NB4 (cell line): Measurements from ENCODE around the gene ASCC2.
"Not testable (repeated sequence)": the region's sequence is repeated elsewhere in the genome, so short reads cannot be mapped to it uniquely, and the experiment has no call there.

Source experiments
- DNase-seq: peaks from one replicate; pipeline ENCODE4 v3.0.0; 2010; ENCODE audit warnings: low read depth
- H3K4me3 ChIP-seq: one replicate; pipeline ENCODE4 v1.5.1; 2011; ENCODE audit warnings: mild to moderate bottlenecking, low read depth, low read length, moderate library complexity
- MYC ChIP-seq: IDR thresholded peaks from 2 replicates; pipeline ENCODE4 v1.6.1; 2011; ENCODE audit warnings: low read depth, low read length
- POLR2A ChIP-seq: IDR thresholded peaks from 2 replicates; pipeline ENCODE4 v1.6.1; 2011; ENCODE audit warnings: mild to moderate bottlenecking; ENCODE audit not compliant: insufficient read length; ENCODE audit errors: extremely low read depth
- TF ChIP-seq, protein P1 (sequence below): IDR thresholded peaks from one replicate; pipeline ENCODE4 v1.5.1; 2012; ENCODE audit warnings: low read depth, low read length
- TF ChIP-seq, protein P2 (sequence below): IDR thresholded peaks from 2 replicates; pipeline ENCODE4 v1.6.1; 2011; ENCODE audit warnings: low read depth, low read length

Gene ASCC2

DNA sequence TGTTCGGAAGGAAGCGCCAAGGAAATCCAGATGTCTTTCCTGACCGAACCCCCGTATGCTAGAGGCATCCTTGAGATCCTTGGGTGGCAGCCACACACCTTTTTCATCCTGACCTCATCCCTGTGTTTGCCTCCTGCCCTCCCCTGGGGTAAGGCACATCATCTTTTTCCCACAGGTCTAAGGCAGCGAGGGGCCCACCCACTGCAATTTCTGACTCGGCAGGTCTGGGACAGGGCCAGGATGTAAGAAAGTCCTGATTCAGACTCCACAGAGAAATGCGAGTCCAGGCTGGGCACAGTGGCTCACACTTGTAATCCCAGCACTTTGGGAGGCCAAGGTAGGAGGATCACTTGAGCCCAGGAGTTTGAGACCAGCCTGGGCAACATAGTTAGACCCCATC, 81.7 kb downstream of the ASCC2 start:
- TF ChIP-seq, protein P1, sequence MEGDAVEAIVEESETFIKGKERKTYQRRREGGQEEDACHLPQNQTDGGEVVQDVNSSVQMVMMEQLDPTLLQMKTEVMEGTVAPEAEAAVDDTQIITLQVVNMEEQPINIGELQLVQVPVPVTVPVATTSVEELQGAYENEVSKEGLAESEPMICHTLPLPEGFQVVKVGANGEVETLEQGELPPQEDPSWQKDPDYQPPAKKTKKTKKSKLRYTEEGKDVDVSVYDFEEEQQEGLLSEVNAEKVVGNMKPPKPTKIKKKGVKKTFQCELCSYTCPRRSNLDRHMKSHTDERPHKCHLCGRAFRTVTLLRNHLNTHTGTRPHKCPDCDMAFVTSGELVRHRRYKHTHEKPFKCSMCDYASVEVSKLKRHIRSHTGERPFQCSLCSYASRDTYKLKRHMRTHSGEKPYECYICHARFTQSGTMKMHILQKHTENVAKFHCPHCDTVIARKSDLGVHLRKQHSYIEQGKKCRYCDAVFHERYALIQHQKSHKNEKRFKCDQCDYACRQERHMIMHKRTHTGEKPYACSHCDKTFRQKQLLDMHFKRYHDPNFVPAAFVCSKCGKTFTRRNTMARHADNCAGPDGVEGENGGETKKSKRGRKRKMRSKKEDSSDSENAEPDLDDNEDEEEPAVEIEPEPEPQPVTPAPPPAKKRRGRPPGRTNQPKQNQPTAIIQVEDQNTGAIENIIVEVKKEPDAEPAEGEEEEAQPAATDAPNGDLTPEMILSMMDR, result no peak
- TF ChIP-seq POLR2A, result no peak
- TF ChIP-seq, protein P2, sequence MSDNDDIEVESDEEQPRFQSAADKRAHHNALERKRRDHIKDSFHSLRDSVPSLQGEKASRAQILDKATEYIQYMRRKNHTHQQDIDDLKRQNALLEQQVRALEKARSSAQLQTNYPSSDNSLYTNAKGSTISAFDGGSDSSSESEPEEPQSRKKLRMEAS, result no peak
- no peak for TF ChIP-seq MYC
- no peak for DNase-seq
- no peak overlapping the region for H3K4me3 ChIP-seq

DNA sequence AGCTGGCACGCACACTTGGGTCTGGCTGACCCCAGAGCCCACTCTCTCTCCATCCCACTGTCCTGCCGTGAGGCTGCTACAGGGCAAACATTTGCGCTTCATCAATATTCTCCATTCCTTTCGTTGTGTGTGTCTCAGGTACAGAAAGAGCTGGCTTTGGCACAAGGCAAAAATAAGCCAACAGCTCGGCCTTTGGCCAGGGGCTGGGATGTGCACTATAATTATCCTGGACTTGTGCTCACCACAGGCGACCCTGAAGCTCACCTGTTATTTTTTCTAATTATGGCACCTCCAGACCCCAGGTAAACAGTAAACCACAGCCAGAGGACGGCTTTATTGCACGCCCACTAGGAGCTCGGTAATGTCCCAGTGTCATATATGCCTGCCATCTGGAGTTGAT, 82.2 kb downstream of the ASCC2 start:
- TF ChIP-seq, protein P1, result no peak
- no peak for TF ChIP-seq POLR2A
- TF ChIP-seq, protein P2, result no peak
- TF ChIP-seq MYC, result no peak
- DNase-seq, result no peak
- H3K4me3 ChIP-seq, result no peak overlapping the region

DNA sequence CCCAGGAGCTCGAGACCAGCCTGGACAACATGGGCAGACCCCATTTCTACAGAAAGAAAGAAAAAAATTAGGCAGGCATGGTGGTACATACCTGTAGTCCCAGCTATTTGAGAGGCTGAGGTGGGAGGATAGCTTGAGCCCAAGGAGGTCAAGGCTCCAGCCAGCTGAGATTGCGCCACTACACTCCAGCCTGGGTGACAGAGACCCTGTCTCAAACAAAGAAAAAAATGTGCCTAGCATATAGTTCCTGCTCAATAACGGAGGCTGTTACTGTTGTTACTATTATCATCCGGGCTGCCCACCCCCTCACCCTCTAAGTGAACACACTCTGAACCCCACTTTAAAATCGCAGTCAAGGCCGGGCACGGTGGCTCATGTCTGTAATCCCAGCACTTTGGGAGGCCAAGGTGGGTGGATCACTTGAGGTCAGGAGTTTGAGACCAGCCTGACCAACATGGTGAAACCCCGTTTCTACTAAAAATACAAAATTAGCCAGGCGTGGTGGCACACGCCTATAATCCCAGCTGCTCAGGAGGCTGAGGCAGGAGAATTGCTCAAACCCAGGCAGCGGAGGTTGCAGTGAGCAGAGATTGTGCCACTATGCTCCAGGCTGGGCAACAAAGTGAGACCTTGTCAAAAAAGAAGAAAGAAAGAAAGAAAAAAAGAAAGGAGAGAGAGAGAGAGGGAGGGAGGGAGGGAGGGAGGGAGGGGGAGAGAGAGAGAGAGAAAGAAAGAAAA, 83.2 kb downstream of the ASCC2 start:
- H3K4me3 ChIP-seq, result not testable (repeated sequence)

DNA sequence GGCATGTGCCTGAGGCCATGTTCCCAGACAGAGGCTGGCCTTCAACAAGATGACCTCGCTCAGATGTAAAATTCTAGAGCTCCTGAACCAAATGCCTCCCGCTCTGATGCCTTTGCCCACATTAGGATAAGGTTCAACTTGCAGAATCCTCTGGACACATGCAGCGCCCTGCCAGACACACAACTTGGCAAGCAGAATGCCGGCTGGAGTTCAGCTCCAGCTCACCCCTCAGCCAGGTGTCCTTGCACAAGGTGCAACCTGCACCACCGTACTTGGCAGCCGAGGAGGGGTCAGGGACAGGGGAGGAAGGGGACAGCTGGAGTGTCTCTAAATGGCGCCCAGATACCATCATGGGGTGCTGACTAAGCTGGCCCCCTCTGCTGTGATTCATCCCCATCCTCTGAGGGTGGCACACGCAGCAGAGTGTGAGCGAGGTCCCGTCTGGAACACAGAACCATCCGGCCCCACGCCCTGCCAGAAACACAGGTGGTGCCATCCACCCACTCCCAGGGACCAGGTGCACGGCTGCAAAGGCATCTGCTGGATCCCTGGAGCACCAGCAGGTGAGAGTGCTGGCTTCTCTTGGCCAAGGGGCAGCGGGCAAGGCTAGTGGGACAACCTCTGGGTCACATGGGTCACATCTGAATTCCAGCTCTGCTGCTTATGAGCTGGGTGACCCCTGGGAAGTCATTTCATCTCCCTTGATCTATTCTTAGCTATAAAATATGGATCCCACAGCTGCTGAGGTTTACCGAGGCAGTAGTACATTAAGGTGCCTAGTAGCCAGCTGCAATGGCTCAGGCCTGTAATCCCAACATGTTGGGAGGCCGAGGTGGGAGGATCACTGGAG, 84.0 kb downstream of the ASCC2 start:
- no peak for DNase-seq
- no peak overlapping the region for H3K4me3 ChIP-seq
- TF ChIP-seq POLR2A (no peak), MYC (no peak)
- TF ChIP-seq, protein P1, result no peak
- TF ChIP-seq, protein P2, result no peak

More for the DNA sequence above, 83.2 kb downstream of the ASCC2 start:
- DNase-seq, result not testable (repeated sequence)

DNA sequence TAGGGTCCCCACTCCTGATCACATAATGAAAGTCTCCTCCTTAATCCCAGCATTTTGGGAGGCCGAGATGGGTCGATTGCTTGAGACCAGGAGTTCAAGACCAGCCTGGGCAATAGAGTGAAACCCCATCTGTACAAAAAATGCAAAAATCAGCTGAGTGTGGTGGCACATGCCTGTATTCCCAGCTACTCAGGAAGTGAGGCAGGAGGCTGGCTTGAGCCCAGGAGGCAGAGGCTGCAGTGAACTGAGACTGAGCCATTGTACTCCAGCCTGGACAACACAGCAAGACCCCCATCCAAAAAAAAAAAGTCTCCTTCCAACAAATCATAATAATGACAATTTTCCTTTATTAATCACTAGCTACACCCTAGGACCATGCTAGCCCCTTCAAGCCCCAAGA, 86.4 kb downstream of the ASCC2 start:
- TF ChIP-seq POLR2A, result no peak
- no peak overlapping the region for H3K4me3 ChIP-seq
- no peak for DNase-seq

DNA sequence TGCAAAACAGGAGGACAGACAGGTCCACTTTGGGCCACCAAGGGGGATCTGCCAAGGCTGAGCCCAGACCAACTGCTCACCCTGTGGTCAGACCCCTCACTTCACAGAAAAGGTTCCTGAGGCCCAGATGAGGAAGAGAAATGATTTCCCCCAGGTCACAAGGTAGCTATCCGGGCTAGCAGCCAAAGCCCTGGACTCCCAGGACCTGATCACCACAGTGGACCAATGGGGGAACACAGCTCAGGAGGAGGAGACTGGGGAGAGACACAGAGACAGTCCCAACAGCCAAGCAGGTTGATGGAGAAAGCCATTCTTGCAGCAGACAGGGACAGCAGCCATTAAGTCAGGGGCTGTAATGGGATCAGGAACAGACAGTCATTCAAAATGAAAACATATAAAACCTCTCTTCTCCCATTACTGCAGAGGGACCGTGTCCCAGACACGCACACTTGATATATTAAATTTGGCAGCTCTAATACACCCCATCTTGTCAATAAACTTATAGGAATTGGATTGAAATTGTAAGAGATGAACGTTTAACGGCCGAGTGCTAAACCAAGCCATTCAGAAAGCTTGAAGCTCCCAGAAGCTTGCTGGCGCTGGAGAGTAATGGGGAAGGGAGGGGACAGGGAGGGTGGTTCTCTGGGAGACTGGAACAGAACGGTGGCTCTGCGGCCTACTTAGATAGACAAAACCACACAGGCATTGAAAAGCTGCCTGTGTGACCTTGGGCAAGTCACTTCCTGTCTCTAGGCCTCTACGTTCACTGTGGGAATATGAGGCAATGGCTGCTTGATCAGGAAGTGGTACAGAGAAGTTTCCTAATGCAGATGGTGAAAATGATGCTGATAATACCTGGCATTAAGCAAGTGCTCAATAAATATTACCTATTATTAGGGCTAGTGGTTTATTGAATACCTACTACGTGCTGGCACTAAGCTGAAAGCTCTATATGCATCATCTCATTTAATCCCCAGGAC, 87.2 kb downstream of the ASCC2 start:
- DNase-seq, result peak; percentile 93
- no peak overlapping the region for H3K4me3 ChIP-seq
- TF ChIP-seq, protein P2, result no peak
- TF ChIP-seq, protein P1, result no peak
- TF ChIP-seq MYC (no peak), POLR2A (no peak)
